Subcutaneous adipose tissue (tissue), 4 donors: ENCODE results near the gene PCSK2. TPM values are rescaled to one million over a fixed set of nuclear protein-coding genes. Genes with fewer than 3 reads are reported as not detected.

Experiments
- CTCF ChIP-seq: fragments of 450-650 bp; IDR thresholded peaks from one replicate; pipeline ENCODE4 v1.5.1; 2016; ENCODE audit warnings: low read depth, mild to moderate bottlenecking, control low read depth, antibody characterized with exemption, moderate library complexity
- total RNA-seq, 4 donors: library from RNA; depleted of rRNA; stranded (reverse); fragments of >200 nt; gene quantifications; one replicate each; pipeline ENCODE4 v1.1.0, GENCODE V29; 2016

PCSK2 gene
- total RNA-seq, 4 donors from 2014 or later = 0.19 TPM; not detected in 3

DNA sequence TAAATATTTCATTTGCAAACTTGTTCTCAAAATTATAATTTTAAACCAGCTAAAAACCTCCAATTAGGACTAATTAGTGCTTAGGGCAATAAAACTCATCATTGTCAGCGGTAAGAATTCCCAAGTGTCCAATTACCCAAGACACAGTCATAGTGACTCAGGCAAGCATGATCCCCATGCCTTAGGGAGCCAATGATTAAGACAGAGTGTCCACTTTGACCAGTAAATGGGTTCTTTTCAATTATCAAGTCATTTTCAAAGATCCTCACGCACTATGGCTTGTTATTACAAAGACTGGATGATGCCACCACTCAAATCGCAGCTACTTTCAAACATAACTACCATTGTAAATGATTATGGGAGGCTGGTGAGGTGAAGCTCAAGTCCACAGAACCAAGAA is 190.4 kb downstream of the PCSK2 start:
- no peak for TF ChIP-seq CTCF

- TF ChIP-seq CTCF = no peak
These were observed 191.9 kb downstream of the PCSK2 start for GRCh38 chr20:17418737-17419136.

DNA sequence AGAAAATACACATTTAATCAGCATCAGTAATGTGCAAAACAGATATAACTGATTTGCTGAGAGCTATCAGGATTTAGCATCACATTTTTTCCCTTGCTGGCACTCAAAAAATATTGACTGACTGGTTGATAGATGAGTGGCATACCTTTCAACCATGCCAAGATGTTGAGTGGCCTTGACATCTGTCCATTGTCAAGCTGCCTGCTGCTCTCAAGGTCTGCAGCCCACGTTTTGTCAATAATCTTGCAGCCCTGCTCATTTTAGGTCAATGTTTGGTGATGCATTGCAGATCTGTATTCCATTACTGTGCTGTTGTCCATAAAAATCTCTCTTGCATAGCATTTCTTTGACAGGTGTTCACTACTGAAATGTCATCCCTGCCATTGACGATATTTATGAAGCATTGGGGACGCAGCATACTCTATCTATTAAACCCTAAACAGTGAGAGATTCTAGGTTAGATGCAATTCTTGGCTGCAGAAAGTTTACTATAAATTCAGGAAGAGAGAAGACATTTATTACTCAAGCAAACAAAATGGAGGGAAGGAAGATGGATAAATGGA is 192.7 kb downstream of the PCSK2 start:
- no peak for TF ChIP-seq CTCF

DNA sequence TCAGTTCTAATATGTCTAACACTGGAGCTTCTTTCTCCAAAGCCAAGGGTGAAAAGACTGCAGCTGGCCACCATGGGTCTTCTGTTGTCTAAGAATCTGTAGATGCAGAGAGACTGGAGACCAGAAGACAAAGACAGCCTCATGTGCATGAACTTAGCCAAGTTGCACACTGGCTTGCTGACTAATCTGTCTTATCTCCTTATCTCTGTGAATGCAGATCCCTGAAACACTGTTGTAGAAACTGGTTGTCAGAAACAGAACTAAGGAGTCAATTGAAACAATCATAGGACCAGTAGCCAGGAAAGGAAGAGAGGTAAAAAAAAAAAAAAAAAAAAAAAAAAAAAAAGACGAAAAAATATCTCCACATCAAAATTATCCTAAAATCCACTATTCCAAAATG is 194.7 kb downstream of the PCSK2 start:
- TF ChIP-seq CTCF = no peak

GRCh38 chr20:17423782-17424181 is 196.9 kb downstream of the PCSK2 start:
- TF ChIP-seq CTCF = no peak

GRCh38 chr20:17427638-17428037 is 200.8 kb downstream of the PCSK2 start:
- TF ChIP-seq CTCF = no peak

DNA sequence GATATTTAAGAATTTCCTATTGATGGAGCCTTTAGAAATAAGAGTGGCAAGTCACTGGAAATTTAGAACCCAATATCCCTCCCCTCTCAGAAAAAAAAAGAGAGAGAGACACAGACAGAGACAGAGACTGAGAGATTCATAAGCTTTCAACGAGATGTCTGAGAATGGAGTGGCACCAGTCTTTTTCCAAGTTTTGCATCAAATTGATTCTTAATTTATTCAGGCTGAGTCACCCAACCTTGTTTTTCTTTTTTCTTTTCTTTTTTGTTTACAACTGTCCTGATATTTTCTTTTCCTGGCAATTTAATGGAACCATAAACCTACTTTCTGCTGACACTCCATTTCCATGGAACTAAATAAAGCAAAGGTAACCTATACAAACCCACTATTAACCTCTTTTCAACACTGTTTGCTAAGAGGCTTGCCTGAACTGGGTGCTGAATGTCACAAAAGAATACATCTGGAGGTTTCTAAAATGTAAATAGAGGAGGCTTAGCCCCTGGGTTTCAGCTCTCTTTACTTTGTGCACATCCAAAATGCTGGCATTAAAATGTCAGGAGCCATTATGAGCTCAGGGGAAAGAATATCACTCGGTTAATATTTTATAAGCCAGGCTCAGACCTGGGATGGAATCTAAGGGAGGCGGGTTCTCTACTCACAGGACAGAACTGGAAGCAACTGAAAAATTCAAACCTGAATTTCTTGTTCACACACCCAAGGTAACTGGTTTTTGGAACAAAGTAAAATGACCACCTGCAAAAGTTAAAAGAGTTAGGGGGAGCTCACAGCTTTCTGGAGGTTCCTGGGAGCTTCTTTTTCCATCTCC is 203.5 kb downstream of the PCSK2 start:
- no peak for TF ChIP-seq CTCF
